HepG2 (cell line): ENCODE measurements around the gene LRRC63.

Experiments used
- RELA ChIP-seq: sonication (generic); formaldehyde crosslinking; IDR thresholded peaks from 2 replicates; pipeline ENCODE4 v1.4.0; 2020; ENCODE audit warnings: missing genetic modification reagents
- TF ChIP-seq, protein P1 (sequence below): fragments of 450-650 bp; IDR thresholded peaks from 2 replicates; pipeline ENCODE4 v1.6.1; 2017; ENCODE audit warnings: mild to moderate bottlenecking

DNA sequence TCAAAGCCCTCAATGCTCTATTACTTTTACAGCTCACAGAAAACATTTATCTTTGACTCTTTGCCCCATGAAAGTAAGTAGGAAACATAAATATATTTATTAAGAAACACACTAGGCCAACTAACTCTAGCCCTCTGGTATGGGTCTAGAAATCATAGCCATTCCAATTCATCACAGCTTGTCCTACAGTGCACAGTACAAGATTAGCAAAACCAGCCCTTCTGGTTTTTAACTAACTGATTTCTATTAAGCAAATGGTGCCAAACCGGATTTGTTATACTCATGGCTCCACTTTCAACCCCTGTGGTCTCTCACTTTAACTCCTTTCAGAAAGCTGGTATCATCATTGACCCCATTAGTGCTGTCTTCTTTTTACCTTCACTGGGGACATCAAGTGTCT lies 5.6 kb upstream of the LRRC63 start:
- no peak for TF ChIP-seq RELA (CRISPR knock-in tag)
- TF ChIP-seq, protein P1, sequence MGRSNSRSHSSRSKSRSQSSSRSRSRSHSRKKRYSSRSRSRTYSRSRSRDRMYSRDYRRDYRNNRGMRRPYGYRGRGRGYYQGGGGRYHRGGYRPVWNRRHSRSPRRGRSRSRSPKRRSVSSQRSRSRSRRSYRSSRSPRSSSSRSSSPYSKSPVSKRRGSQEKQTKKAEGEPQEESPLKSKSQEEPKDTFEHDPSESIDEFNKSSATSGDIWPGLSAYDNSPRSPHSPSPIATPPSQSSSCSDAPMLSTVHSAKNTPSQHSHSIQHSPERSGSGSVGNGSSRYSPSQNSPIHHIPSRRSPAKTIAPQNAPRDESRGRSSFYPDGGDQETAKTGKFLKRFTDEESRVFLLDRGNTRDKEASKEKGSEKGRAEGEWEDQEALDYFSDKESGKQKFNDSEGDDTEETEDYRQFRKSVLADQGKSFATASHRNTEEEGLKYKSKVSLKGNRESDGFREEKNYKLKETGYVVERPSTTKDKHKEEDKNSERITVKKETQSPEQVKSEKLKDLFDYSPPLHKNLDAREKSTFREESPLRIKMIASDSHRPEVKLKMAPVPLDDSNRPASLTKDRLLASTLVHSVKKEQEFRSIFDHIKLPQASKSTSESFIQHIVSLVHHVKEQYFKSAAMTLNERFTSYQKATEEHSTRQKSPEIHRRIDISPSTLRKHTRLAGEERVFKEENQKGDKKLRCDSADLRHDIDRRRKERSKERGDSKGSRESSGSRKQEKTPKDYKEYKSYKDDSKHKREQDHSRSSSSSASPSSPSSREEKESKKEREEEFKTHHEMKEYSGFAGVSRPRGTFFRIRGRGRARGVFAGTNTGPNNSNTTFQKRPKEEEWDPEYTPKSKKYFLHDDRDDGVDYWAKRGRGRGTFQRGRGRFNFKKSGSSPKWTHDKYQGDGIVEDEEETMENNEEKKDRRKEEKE, result no peak
